Left forelimb (tissue), 1 donor: Measurements from ENCODE around the gene GNA14.
"Not testable (repeated sequence)": the region's sequence is repeated elsewhere in the genome, so short reads cannot be mapped to it uniquely, and the experiment has no call there.

ENCODE experiments used
- DNase-seq: peaks from one replicate; pipeline ENCODE4 v3.0.0-alpha.2; 2018; ENCODE audit warnings: low spot score

GNA14 gene

DNA sequence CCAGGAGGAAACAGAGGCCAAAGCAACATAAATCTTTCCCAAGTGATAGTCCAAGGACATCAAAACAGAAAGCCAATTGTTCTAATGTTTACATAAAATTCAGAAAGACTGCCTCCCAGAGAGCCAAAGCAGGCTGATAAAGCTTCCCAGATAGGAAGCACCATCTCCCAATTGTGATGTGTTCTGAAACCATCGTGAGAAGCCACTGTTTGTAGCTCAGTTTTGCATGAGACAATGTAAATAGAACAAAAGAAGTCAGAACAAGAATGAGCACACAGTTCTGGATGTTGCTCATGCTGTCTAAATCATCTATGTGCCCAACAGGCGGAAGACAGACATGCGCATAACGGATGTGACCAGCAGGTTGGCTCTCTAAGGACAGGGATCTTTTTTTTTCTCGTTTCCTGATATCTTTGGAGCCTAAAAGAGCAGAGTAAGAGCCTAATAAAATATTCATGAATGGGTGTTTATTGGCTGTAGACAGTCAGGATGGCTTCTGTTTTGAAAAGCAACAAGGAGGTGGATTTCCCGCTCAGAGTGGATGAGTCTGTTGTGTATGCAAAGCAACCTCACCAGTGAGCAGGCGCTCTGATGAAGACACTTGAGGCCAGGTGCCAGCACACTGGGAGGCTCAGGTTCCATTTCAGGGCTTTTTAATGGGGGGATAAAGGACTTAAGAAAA is 113.6 kb downstream of the GNA14 start:
- no peak for DNase-seq

DNA sequence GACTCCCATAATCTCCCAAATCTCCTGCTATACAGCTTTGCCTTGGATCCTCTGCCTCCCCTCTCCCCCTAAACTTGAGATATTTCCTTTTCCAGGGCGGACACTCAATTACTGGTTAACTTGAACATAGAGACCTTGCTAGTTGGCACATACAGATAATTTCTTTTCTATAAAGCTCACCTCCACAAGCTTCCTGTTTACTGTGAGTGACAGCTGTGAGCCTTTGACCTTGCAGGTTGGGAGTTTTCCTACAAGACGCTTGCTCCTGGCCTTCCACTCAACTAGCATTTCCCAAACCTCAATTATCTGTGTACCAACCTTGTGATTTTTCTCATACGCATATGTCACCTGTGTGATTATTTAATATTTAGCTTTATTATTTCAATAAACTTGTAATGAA is 114.5 kb downstream of the GNA14 start:
- DNase-seq = no peak

DNA sequence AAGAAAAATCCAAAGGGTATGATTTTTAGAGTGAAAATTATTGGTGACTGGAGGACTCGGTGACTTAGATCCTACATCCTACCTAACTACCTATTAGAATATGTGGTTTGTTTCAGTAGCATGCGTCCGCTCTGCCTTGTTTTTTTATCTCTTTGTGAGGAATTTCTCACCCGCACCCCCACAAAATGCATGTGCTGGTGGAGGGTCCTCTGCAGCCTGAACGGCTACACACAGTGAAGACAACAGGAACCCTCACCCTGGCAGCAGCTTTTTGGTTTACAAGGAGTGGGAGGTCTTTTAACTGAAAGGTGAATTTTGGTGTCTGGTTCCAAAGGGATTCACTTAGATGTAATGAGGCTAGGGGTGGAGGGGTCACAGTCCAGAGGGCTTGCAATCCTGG is 115.5 kb downstream of the GNA14 start:
- no peak for DNase-seq

DNA sequence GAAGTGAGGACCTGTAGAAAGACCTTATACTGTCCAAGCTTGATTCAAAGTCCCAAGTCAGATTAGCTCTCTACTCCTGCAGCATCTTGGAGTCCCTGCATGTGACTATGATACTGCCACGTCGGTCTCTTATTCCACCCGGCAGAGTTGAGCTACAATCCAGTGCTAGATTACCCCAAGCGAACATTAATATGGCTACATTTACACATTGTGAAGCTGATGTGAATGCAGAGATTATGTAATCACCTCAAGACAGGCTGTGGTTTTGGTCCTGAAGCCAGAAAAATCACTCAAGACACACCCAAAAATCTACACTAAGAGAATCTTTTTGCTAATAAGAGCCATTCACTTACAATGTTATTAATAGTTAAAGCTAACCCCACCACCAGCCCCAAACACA is 116.7 kb downstream of the GNA14 start:
- DNase-seq = no peak

DNA sequence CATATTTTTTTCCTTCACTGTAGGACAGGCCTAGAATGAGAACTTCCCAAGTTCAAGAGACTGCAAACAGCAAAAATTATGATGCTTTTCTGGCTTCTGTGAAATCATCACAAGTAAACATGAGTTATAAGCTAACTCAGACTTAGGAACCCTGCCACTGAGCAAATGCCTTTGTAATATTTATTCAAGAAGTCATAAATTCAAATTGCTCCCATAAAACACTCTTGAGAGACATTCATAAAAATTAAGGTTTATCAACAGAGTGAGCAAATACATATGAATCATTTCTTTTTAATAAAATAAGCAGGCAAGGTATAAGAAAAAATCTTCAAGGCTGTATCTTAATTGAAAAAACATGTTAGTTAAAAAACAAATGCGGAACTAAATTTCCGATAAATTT is 124.2 kb downstream of the GNA14 start:
- no peak for DNase-seq

DNA sequence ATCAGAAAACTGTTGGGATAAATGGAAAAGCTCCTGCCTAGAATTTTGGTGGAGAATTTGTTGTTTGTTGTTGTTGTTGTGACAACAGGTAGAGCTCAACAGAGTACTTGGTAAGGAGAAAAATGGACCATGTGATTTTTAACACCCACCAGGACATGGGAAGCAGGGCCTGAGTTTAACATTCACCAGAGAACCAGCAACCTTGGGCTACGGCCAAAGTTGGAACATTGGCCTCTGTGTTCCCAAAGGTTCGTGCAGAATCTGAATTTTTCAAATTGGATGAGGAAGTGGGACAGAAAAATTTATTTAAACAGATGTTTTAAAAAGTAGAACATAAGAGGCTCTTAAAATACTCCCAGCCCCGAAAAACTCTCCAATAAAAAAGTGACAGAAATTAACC is 127.0 kb downstream of the GNA14 start:
- no peak for DNase-seq

DNA sequence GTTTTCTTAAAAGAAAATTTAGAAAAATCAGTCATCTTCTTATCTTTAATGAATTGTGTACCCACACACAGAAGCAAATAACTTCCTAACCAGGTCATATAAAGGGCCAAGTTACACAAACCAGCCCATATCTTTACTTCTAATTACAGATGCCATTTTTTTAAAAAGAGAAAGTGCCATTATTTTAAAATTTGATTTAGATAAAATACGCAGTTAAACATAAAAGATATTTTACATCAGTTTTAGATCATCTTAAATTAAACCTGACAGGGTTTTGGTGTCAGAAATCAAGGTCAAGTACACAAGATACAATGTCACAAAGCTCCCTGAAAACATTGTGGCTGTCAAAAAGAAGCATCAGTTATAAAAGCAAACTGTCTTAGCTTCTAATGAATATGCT is 129.4 kb downstream of the GNA14 start:
- DNase-seq = no peak

DNA sequence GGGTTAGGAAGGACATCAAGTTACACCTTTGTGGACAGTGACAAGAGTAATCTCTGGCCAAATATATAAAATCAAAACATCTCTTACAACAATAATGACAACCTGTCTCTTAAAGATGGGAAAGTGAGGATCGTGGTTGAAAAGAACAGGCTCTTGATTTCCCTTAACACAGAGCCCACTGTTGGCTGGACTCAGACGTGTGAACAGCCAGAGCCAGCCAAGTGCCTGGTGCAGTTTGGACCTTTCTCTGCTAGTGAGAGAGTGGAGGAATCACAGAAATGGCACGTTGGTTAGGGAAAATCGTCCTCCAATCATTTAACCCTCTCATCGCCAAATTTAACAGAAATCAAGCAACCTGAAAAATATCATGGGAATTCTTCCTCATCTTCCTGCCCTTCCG is 131.3 kb downstream of the GNA14 start:
- no peak for DNase-seq

DNA sequence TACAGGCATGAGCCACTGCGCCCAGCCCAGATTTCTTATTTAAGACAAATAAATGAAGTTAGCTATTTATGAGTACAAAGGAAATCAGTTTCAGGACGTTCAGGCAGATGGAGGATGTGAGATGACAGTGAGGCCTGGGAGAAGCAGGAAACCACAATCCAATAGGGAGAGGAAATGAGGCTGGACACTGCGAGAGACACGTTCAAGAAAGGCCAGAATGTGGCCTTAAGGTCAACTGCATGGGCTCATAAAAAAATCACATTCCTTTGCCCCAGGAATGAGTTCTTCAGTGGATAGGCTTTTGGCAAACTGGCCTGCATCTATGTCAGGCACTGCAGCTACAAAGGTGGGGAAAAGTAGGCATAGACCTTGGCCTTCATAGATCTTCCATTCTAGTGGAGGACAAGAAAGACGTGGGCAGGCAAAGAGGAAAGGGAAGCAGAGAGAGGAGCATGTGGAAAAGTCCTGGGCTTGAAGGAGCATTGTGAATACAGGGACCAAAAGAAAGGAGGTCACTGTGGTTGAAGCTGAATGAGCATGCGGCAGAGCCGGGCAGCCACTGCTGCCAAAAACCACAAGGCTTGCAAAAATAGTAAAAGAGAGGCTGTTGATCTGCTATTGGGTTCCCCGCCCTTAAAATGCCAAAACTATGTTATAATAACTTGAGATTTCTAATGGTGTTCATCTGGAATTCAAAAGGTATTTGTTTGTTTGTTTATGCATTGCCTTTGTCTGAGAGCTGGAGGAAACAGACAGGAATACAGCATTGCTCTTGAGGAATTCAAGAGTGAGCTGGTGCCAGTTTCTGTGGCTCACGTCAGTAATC is 133.0 kb downstream of the GNA14 start:
- DNase-seq = no peak

DNA sequence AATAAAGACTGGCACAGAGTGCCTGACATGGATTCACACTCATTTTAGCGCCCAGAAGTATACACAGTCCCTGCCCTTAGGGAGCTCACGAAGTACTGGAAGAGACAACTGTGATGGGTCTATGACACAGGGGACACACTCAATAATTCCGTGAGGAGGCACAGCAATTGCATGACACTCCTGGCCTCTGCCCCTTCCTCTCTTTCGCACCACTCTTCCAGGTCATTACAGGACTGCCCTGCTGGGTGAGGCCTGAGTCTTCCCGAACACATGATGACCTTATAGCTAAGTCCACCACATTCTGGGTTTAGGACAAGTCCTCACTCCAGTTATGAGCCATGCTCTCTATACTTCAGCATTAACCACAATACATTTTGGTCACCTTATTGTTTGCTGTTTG is 134.7 kb downstream of the GNA14 start:
- no peak for DNase-seq

DNA sequence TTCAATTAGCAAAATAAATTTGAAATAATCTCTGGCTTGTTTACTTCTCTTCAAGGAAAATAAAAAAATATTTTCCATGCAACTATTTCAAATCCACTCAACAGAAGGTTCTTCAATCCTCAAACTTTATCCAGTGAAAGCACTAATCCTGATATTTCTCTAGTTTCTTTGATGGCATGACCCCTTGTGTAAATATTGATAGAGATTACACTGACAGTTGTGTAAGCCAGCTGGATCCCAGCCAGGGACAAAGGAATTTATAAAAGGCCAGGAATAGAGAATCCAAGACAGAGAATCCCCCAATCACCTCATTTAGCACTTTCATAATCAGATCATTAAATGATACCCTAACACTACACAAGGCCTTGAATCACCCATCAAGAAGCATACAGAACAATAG is 135.2 kb downstream of the GNA14 start:
- DNase-seq = no peak

DNA sequence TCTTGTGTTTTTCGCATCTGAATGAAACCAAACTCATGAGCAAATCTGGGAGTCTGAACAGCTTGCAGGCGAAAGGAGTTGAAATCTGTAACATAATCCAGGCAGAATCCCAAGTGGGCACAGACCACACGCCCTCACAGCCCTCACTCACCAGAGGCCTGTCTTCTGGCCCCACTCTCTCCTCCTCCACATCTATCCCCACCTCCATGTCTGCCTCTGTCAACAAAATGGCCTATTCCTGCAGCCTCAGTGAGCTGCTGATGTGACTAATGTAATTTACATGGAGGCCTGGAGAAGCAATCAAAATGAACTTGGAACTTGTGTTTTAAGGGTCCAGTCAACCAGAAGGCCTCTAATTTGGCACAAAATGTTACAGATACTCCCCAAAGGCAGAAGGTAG is 136.6 kb downstream of the GNA14 start:
- no peak for DNase-seq

DNA sequence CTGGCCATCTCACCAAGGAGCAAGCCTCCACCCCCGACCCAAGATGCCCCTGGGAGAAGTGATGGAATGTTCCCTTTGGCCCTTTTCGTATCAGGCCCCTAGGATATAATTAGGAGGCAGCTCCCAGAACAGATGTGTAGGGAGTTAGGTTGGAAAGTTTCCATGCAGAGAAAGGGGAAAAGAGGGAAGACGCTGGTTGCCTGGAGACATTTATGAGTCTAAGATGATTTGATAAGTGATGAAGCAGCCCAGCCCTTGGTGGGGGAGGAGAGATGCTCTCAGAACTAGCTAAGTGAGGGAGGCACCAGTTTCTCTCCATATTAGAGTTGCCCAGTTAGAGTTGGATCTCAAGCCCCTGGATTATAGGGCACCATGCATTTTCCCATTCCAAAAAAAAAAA is 137.5 kb downstream of the GNA14 start:
- no peak for DNase-seq

DNA sequence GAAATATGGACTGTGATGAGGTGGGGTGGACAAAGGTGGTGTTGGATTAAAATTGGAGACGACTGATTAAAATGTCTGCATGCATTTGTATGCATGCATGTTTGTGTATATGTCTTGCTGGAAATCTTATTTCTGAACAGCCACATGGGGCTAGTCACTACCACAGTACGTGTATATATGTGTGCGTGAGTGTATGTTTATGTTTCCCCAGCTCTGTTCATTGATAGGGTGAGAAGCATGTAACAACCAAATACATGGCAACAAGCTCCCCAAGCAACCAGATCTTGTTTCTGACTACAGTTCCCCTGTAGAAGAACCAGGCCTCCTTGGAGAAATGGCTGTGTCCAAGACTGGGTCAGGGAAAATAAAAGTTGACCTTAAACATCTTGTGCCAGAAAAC is 139.7 kb downstream of the GNA14 start:
- no peak for DNase-seq

DNA sequence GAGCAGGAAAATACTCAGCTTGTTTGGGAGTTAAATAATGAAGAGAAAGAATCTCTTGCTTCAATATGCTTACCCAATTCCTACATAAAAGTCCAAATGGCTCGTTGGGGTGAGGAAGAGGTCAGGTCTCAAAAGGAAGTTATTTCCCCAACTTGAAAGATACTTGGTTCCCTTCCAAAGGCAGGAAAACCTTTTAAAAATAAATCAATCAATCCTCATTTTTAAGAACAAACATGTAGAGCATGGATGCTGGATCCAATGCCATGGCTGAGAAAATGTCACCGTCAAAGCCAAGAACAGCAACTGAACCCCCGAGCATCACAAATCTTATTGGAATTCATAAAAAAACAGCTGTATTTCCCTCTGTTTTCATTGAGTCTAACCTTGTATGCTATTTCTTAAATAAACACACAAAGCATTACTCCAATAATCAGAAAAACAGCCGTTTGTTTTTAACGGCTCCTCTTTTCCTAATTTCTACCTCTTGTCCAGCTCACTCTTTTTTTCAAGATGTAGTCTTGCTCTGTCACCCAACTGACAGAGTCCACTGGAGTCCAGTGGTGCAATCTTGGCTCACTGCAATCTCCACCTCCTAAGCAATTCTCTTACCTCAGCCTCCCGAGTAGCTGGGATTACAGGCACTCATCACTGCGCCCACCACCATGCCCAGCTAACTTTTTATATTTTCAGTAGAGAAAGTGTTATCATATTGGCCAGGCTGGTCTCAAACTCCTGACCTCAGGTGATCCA is 140.7 kb downstream of the GNA14 start:
- DNase-seq = no peak

DNA sequence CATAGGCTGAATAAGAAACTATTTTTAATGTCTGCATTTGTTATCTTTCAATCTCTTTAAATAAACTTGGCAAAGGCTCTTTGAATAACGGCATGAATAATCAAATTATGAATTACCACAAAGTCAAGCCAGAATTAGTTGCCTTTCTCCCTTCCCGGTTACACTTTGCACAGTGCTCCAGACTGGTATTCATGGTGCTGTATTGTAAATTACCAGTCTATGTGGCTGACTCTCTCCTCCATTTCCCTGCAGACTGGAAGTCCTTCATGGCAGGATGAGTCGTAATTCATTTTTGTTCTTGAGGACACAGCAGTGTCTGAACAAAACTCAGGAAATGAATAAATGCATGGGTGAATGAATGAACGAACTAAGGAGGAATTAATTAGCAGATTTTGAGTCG is 142.9 kb downstream of the GNA14 start:
- DNase-seq = no peak

DNA sequence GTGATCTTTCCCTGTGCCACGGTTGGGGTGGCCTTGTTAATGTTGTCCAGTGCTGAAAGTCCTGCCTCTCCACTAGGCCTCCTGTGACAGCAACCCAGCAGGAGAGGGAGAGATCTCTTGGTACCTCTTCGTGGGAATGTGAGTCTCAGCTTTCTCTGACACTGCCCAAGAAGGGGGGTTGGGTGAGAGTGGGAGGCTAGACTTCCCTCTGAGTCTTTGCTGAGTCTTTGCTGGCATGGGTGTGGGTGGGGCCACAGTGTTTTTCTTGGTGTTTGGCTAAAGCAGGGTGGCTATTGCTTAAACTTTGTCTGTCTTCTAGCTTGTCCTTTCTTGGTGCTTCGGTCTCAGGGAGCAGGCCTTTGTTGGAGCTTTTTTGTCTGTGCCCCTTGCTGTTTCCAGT is 145.6 kb downstream of the GNA14 start:
- no peak for DNase-seq

DNA sequence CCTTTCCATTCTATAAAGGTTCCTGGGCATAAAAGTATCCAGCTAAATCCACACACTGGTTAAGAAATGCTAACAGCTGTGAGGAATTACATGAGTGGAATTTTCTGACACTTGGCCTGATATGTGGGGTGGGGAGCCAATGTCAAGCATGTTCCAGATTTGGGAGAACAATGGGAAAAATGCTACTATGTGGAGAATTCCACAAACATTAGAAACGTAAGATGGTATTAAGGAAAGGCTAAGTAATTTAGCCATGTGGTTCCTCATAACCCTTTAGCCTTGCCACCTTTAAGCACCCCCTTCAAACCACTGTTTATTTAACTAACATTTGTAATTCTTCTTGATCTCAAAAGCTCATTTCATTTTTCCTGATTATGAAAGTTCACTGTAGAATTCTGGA is 149.2 kb downstream of the GNA14 start:
- DNase-seq = no peak

DNA sequence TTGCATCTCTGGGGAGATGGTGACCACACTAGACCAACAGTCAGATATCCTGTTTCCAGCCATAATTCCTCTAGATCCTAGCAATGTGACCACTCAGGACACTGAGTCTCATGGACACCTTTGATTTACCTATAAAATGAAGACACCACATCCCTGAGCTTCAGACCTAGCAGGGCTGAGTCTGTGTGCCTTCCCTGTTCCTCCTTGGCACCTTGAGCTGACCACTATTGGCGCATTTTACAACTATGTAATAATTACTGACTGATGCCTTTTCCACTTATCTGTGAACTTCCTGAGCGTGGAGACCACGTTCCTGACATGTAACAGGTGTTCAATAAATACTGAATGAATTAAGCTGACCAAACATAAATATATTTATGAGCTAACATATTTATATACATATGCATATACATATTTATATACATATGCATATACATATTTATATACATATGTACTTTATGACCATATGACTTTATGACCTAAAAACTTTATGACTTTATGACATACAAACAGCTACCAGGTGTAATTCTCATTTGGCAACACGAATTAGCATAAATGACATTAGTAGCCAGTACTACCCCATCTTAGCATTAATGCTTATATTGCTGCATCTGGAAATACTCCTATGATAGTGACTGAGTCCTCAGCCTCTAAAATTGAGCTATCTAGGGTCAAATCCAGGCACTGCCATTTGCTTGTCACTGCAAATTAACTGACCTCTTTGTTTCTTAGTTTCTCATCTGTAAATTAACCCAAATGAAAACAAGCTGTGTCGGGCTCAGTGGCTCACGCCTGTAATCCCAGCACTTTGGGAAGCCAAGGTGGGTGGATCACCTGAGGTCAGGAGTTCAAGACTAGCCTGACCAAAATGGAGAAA is 150.6 kb downstream of the GNA14 start:
- no peak for DNase-seq

DNA sequence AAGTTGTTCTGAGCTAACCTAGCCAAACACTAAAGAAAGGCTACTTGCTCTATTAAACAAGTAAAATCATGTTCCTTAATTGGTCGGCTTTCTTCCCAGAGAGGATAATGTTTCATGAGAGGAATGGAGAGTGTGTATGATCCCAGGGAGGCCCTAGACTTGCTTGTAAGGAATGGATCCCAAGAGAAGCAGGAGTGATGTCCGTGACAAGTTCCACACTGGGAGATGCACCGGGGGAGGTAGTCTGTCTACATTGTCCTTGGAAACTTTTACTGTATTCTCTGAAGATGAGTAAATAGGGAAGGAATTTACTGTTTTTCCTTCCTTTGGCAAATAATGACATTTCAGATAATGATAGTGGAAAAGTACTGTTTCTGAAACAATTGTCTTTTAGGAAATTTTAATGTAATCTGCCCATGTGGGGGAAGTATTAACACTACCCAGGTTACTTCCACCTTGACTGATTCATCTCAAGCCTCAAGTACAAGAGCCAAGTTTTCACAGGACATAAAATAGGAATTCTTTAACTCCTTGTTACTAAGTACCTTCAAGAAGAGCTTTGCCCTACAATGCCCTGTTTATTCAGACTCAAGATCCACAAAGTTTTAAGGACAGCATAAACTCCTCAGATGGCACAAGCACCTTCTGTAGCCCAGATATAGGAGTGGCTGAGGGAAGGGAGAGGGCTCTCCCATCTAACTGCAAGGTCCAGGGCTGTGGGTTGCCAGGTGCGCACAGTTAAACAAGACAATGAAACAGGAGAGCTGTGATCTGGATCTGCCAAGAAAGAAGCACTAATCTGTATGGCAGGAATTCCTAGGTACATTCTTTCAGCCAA is 152.1 kb downstream of the GNA14 start:
- no peak for DNase-seq

DNA sequence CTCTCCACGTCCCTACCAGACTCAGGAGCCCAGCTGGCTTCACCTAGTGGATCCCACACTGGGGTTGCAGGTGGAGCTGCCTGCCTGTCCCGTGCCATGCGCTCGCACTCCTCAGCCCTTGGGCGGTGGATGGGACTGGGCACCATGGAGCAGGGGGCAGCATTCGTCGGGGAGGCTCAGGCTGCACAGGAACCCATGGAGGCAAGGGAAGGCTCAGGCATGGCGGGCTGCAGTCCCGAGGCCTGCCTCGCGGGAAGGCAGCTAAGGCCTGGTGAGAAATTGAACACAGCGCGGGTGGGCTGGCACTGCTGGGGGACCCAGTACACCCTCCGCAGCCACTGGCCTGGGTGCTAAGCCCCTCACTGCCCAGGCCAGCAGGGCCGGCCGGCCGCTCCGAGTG is 157.8 kb downstream of the GNA14 start:
- DNase-seq = not testable (repeated sequence)
